CD4-positive, alpha-beta T cell treated with Interleukin-1 beta for 1 hour (primary cell): Measurements from ENCODE around the gene FHOD3.

Source experiments
- DNase-seq, 2 donors: peaks; one replicate each; pipeline ENCODE4 v3.0.0-alpha.2; 2020 to 2022

Gene FHOD3

GRCh38 chr18:36602071-36602470 is 304.6 kb downstream of the FHOD3 start:
- no peak for DNase-seq

GRCh38 chr18:36602620-36603019 is 305.1 kb downstream of the FHOD3 start:
- DNase-seq = no peak

- DNase-seq = no peak
These were observed 310.6 kb downstream of the FHOD3 start for GRCh38 chr18:36608107-36608506.

GRCh38 chr18:36610258-36610657 is 312.7 kb downstream of the FHOD3 start:
- DNase-seq = no peak

- no peak for DNase-seq
These were observed 313.1 kb downstream of the FHOD3 start for GRCh38 chr18:36610661-36611060.

GRCh38 chr18:36613069-36613468 is 315.6 kb downstream of the FHOD3 start:
- DNase-seq = no peak

GRCh38 chr18:36613810-36614209 is 316.3 kb downstream of the FHOD3 start:
- no peak for DNase-seq

- DNase-seq = no peak
These were observed 323.3 kb downstream of the FHOD3 start for GRCh38 chr18:36620788-36621187.

GRCh38 chr18:36622610-36623009 is 325.1 kb downstream of the FHOD3 start:
- no peak for DNase-seq

GRCh38 chr18:36623091-36623490 is 325.6 kb downstream of the FHOD3 start:
- no peak for DNase-seq

GRCh38 chr18:36623681-36624190 is 326.2 kb downstream of the FHOD3 start:
- no peak for DNase-seq

- DNase-seq = no peak
These were observed 327.1 kb downstream of the FHOD3 start for GRCh38 chr18:36624451-36625167.

GRCh38 chr18:36625386-36625785 is 327.9 kb downstream of the FHOD3 start:
- no peak for DNase-seq

- DNase-seq = no peak
These were observed 330.1 kb downstream of the FHOD3 start for GRCh38 chr18:36627637-36628036.

- no peak for DNase-seq
These were observed 331.1 kb downstream of the FHOD3 start for GRCh38 chr18:36628435-36629137.

- no peak for DNase-seq
These were observed 331.6 kb downstream of the FHOD3 start for GRCh38 chr18:36629138-36629530.

GRCh38 chr18:36629836-36630235 is 332.3 kb downstream of the FHOD3 start:
- DNase-seq = no peak

- no peak for DNase-seq
These were observed 333.4 kb downstream of the FHOD3 start for GRCh38 chr18:36630917-36631316.

- DNase-seq = no peak
These were observed 336.5 kb downstream of the FHOD3 start for GRCh38 chr18:36633961-36634412.

- DNase-seq = no peak
These were observed 337.2 kb downstream of the FHOD3 start for GRCh38 chr18:36634573-36635216.

- DNase-seq = no peak
These were observed 338.0 kb downstream of the FHOD3 start for GRCh38 chr18:36635414-36636096.

- DNase-seq = no peak
These were observed 338.8 kb downstream of the FHOD3 start for GRCh38 chr18:36636237-36636817.

- no peak for DNase-seq
These were observed 340.7 kb downstream of the FHOD3 start for GRCh38 chr18:36638224-36638623.
